Measurements from ENCODE around the gene RAB11FIP3. TPM values are rescaled to one million over a fixed set of nuclear protein-coding genes. Genes with fewer than 3 reads are reported as not detected.

RAB11FIP3 gene
- total and polyA plus RNA-seq, 9 of the 15 experiments (the other 6 are each of a cell fraction or from before 2014, with no cell fraction given) = 0.46 to 13.1 (median 4.3) TPM

GRCh38 chr16:425082-425718 lies at the start of gene RAB11FIP3 (continued):
- TF ChIP-seq TCF7 (IDR thresholded peaks at IDR 0.05; ENCODE audit: borderline replicate concordance) (0 out of 2 replicates have a peak, but pooled peaks have one; percentile 20), ATF2 (CRISPR knock-in tag; IDR thresholded peaks at IDR 0.05) (peak; percentile 71; the same call in 1 of the 2 replicates), ZNF253 (CRISPR knock-in tag; conservative IDR thresholded peaks at IDR 0.05) (no peak), PML (IDR thresholded peaks at IDR 0.05; ENCODE audit: low read length) (no peak), ATF3 (IDR thresholded peaks at IDR 0.05) (peak; percentile 64; the same call in 1 of the 2 replicates), ATF3 (CRISPR knock-in tag; conservative IDR thresholded peaks at IDR 0.05) (no peak), HDAC2 (IDR thresholded peaks at IDR 0.05) (no peak), ZNF197 (CRISPR knock-in tag; IDR thresholded peaks at IDR 0.05; ENCODE audit: low read depth) (no peak), NR3C1 (CRISPR knock-in tag; IDR thresholded peaks at IDR 0.05) (peak; percentile 88), MXI1 (IDR thresholded peaks at IDR 0.05; ENCODE audit: low read depth, low read length) (no peak), ID3 (CRISPR knock-in tag; IDR thresholded peaks at IDR 0.05) (no peak), ID3 (tag; IDR thresholded peaks at IDR 0.05) (peak; percentile 82), ZNF583 (CRISPR knock-in tag; IDR thresholded peaks at IDR 0.05) (peak; percentile 70; the same call in 1 of the 2 replicates), PHB (CRISPR knock-in tag; IDR thresholded peaks at IDR 0.05) (0 out of 2 replicates have a peak, but pooled peaks have one; percentile 36), NCOA2 (IDR thresholded peaks at IDR 0.05; ENCODE audit: partially characterized antibody in 2 of 2) (no peak), PCBP2 (IDR thresholded peaks at IDR 0.05; ENCODE audit: low read depth, low read length, poor library complexity, severe bottlenecking) (no peak), ZBED1 (IDR thresholded peaks at IDR 0.05) (no peak), ETS1 (conservative IDR thresholded peaks at IDR 0.05; ENCODE audit: control insufficient read depth, low read depth, low read length) (no peak; the same call in 1 of the 2 replicates), GATAD2A (IDR thresholded peaks at IDR 0.05) (peak; percentile 79; the same call in 1 of the 2 replicates), ZFP36 (IDR thresholded peaks at IDR 0.05; ENCODE audit: low read depth, low read length, partially characterized antibody) (no peak), TCF7L2 (IDR thresholded peaks at IDR 0.05; ENCODE audit: low read depth, low read length) (no peak), DEAF1 (CRISPR knock-in tag; IDR thresholded peaks at IDR 0.05) (no peak), FOXA3 (CRISPR knock-in tag; conservative IDR thresholded peaks at IDR 0.05 in 1 of 2, IDR thresholded peaks at IDR 0.05 in 1 of 2) (peak in 1 of 2 experiments; percentile 87; a peak in 2 of 4 replicates), CREM (IDR thresholded peaks at IDR 0.05; ENCODE audit: low read depth) (peak; percentile 87)

Measured in K562 (cell line).